DOHH2 (cell line): ENCODE measurements around the gene NSMF.

ENCODE experiments used
- H3F3A ChIP-seq: fragments of 200-600 bp; sonication (generic), shearing (Covaris generic); 2 replicates; pipeline ENCODE4 v1.6.0; 2016; ENCODE audit warnings: antibody characterized with exemption, mild to moderate bottlenecking; ENCODE audit not compliant: control insufficient read depth, insufficient read depth
- H3K27ac ChIP-seq: fragments of 200-600 bp; sonication (generic); 2 replicates; pipeline ENCODE4 v1.5.1; 2014; ENCODE audit warnings: low read depth, mild to moderate bottlenecking, low read length, moderate library complexity
- H3K27me3 ChIP-seq: fragments of 200-600 bp; sonication (generic); 2 replicates; pipeline ENCODE4 v1.6.1; 2014; ENCODE audit warnings: mild to moderate bottlenecking, low read length, mixed read lengths; ENCODE audit not compliant: control insufficient read depth
- H3K36me3 ChIP-seq: fragments of 200-600 bp; sonication (generic); 2 replicates; pipeline ENCODE4 v1.6.1; 2014; ENCODE audit warnings: mild to moderate bottlenecking, low read length, moderate library complexity, mixed read lengths; ENCODE audit not compliant: control insufficient read depth
- H3K4me1 ChIP-seq: fragments of 200-600 bp; sonication (generic); 2 replicates; pipeline ENCODE4 v1.6.1; 2014; ENCODE audit warnings: mild to moderate bottlenecking, low read length, mixed read lengths; ENCODE audit not compliant: control insufficient read depth
- H3K4me2 ChIP-seq: fragments of 200-600 bp; sonication (generic); 2 replicates; pipeline ENCODE4 v1.6.0; 2014; ENCODE audit warnings: mild to moderate bottlenecking, low read length, moderate library complexity
- H3K4me3 ChIP-seq: fragments of 200-600 bp; sonication (generic); 2 replicates; pipeline ENCODE4 v1.5.1; 2014; ENCODE audit warnings: mild to moderate bottlenecking, low read length, mixed read lengths
- H3K79me2 ChIP-seq: fragments of 200-600 bp; sonication (generic); 2 replicates; pipeline ENCODE4 v1.6.1; 2014; ENCODE audit warnings: mild to moderate bottlenecking, low read length, mixed read lengths; ENCODE audit not compliant: control insufficient read depth
- H3K9me2 ChIP-seq: fragments of 200-600 bp; sonication (generic); replicated peaks from 2 replicates; pipeline ENCODE4 v1.6.1; 2014; ENCODE audit warnings: mild to moderate bottlenecking, low read length, mixed read lengths; ENCODE audit not compliant: control insufficient read depth
- H3K9me3 ChIP-seq: fragments of 200-600 bp; sonication (generic); 2 replicates; pipeline ENCODE4 v1.6.1; 2014; ENCODE audit warnings: antibody characterized with exemption, low read length, mixed read lengths; ENCODE audit not compliant: control insufficient read depth, insufficient read depth
- H4K20me1 ChIP-seq: fragments of 200-600 bp; sonication (generic); 2 replicates; pipeline ENCODE4 v1.6.0; 2014; ENCODE audit warnings: low read depth, mild to moderate bottlenecking, antibody characterized with exemption, low read length, moderate library complexity; ENCODE audit not compliant: control insufficient read depth, insufficient read depth
- EZH2phosphoT487 ChIP-seq: fragments of 200-600 bp; sonication (generic); IDR thresholded peaks from 2 replicates; pipeline ENCODE4 v1.6.1; 2017; ENCODE audit warnings: borderline replicate concordance, mild to moderate bottlenecking, antibody characterized with exemption, low read length, moderate library complexity, mixed read lengths
- TF ChIP-seq, protein P1 (sequence below): fragments of 200-600 bp; sonication (generic); IDR thresholded peaks from one replicate; pipeline ENCODE4 v1.5.1; 2014; ENCODE audit warnings: antibody characterized with exemption, mild to moderate bottlenecking, low read depth, low read length; ENCODE audit not compliant: poor library complexity, severe bottlenecking

Gene NSMF

DNA sequence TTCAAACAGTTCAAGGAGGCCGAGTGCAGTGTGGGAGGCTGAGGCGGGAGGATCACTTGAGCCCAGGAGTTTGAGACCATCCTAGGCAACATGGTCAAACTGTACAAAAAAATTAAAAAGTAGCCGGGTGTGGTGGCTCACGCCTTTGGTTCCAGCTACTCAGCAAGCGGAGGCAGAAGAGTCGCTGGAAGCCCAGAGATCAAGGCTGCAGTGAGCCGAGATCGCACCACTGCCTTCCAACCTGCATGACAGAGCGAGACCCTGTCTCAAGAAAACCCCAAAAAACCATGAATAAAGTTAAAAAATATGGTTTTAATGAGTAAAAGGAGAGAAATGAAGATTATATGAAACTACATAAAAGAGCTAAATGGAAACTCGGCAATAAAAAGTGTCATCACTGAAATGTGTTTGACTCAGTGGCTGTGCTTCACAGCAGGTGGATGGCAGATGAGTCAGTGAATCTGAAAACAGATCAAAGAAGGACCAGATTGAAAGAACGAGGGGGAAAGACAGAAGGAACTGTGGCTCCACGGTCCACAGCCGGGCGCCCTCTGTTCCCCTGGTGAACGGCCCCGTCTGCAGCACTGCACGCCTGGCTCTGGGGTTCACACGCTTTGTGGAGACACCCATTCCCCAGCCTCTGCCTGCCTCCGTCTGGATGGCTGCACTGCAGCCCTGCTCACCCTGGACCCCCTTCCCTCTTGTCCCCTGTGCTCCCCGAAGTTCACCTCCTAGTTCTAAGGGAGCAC is 61.3 kb downstream of the NSMF start:
- H3K79me2 ChIP-seq: no peaks in the 10 kb centered on the region
- H3K36me3 ChIP-seq: no peaks in the 10 kb centered on the region
- no peak overlapping the region for H3K27ac ChIP-seq
- peaks cover 9% of the 10 kb centered on the region for H3K4me1 ChIP-seq
- H3F3A ChIP-seq: no peaks in the 10 kb centered on the region
- no peaks in the 10 kb centered on the region for H3K9me2 ChIP-seq
- H3K4me2 ChIP-seq: no peak overlapping the region
- H3K9me3 ChIP-seq: no peaks in the 10 kb centered on the region
- TF ChIP-seq, protein P1, sequence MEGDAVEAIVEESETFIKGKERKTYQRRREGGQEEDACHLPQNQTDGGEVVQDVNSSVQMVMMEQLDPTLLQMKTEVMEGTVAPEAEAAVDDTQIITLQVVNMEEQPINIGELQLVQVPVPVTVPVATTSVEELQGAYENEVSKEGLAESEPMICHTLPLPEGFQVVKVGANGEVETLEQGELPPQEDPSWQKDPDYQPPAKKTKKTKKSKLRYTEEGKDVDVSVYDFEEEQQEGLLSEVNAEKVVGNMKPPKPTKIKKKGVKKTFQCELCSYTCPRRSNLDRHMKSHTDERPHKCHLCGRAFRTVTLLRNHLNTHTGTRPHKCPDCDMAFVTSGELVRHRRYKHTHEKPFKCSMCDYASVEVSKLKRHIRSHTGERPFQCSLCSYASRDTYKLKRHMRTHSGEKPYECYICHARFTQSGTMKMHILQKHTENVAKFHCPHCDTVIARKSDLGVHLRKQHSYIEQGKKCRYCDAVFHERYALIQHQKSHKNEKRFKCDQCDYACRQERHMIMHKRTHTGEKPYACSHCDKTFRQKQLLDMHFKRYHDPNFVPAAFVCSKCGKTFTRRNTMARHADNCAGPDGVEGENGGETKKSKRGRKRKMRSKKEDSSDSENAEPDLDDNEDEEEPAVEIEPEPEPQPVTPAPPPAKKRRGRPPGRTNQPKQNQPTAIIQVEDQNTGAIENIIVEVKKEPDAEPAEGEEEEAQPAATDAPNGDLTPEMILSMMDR: no peak
- no peak for TF ChIP-seq EZH2phosphoT487
- H3K4me3 ChIP-seq: no peak overlapping the region
- no peaks in the 10 kb centered on the region for H4K20me1 ChIP-seq
- no peaks in the 10 kb centered on the region for H3K27me3 ChIP-seq
